ENCODE data around the gene PRKAG2.

Gene PRKAG2

DNA sequence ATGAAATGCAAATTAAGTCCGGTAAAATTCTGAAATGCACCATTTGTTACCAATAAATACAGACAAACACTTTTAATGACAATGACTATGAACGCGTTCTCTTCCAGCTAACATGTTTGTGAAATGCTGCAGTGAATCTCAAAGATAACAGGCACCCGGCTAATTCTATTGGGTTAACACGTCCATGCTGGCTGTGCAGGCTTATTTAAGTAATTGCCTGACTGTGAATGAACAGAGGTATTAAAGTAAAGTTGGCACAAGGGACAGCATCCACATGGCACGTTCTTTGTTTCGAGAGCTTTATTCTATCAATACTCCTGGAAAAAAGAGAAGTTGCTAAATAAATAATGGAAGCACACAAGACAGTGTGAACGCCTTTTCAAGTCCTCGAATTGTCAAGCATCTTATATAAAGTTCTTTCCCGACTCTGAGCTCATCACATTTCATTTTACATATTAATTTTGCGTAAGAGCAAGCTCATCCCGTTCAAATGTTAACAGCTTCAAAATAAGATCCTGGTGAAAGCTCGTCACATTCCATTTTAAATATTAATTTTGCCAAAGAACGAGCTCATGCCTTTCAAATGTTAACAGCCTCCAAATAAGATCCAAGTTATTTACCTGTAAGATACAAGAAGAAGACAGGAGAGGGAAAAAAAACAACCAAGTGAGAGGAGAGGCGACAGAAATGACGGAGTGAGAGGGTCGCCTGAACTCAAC is 245.9 kb downstream of the PRKAG2 start:
- DNase-seq = no peak

DNA sequence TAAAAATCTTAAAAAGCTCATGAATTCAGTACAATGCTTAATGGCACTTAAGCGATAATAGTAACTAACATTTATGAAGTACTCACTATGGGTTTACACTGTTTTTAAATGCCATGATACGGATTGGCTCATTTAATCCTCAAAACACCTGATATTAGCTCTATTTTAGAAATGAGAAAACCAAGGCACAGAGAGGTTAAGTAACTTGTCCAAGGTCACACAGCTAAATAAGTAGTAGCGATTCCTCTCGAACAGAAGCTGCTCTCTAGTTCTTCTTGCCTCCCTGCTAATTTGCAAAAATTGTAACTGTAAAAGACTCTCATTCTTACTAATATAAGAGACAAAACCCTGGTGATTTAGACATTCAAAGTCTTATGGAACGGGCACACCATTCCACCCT is 246.6 kb downstream of the PRKAG2 start:
- DNase-seq = no peak

DNA sequence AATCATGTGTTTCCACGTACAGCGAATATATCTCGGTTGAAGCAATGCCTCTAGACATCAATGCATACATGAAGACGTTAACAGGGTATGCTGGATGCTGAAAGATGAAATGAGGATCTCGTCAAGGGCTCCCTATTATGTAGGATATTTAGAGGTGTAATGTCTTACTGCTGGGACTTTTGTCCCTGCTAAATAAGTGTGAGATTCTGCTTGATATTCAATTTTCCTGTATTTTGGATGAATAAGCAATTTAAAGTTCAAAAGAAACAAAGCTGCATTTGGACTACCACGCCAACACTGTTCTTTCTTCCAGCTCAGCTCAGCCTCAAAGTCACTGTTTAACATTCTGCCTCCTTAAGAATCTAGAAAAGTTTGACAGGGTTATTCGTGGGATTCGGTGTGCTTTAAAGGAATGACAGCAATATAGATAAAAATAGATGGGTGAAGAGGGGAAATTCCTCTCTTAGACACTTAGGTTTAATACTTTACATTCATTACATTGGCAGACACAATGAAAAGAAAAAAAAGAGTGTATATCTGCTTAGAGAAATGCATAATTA is 247.1 kb downstream of the PRKAG2 start:
- no peak for DNase-seq

DNA sequence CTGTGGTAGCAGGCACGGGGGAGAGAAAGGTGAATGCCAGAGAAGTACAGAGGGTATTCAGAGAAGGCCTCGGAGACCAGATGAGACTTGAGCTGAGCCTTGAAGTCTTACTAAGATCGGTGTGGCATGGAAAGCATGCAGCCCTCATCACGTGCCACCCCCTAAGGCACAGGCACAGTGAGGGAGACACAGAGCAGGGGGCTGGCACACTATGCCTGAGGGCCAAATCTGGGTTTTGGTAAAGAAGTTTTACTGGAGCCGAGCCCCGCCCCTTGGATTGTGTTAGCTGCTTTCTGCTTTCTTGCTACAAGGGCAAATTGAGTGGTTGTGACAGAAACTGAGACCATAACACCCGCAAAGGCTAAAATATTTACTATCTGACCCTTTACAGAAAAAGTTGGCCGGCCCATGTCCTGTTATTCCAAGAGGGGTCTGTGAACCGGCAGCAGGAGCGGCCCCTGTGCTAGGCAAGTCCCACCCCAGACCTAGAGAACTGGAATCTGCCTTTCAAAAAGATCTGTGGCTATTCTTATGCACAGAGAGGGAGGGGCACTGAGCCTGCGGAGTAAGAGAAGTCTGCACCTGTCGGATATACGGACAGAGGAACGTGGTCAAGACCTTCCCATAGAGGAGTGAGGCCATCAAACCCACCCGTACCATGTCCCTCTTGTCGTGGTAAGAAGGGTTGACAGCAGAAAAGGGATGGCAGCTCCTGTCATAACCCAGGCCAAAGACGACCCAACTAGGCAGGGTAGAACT is 247.9 kb downstream of the PRKAG2 start:
- DNase-seq = no peak

DNA sequence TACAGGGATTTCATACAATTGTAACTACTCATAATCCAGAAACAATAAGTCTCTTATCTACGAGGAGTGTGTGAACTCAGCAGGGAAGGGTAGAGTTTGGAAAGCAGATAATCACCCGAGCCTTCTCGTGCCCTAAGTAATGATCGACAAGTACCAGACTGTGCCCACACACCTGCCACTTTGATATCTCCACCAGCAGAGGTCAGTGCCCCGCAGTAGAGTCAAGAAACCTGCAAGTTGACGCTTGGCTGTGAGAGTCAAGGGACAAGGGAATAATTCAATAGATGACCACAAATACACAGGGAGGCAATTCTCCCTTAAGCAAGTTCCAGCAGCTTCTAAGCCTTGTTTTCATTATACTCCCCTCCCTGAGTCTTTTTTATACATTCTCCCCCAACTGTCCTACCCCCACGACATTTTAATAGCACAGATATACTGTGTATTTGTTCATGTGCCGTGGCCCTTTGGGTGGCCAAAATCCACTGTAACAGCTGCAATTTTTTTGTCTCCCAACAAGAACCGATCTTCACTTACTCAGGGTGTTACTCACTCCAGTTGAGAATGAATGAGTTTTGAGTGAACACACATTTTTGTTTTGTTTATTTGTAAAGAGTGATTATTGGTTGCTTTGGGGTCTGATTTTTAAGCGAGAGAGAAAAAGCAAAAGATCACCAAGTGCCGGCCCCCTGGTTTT is 250.3 kb downstream of the PRKAG2 start:
- DNase-seq = peak; percentile 37

- no peak for DNase-seq
Observed at GRCh38 chr7:151625606-151626005, 251.3 kb downstream of the PRKAG2 start.

- DNase-seq = no peak
Observed at GRCh38 chr7:151624246-151624928, 252.5 kb downstream of the PRKAG2 start.

DNA sequence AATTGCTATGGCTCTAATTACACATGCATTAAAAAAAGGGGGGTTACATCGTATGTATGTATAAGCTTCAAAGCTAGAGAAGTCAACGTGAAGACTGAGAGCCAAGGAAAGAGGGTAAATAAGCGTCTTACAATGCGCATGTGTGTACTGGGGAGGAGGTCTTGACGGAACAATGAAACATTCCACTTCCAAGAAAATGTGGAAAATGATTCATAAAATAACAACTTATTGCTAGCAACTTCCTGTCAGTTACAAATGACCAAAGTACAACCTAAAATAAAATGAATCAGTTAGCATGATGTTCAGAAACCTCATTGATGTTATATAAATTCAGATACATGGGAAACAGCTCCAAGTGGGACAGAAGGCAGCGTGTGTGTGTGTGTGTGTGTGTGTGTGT is 253.1 kb downstream of the PRKAG2 start:
- DNase-seq = no peak

DNA sequence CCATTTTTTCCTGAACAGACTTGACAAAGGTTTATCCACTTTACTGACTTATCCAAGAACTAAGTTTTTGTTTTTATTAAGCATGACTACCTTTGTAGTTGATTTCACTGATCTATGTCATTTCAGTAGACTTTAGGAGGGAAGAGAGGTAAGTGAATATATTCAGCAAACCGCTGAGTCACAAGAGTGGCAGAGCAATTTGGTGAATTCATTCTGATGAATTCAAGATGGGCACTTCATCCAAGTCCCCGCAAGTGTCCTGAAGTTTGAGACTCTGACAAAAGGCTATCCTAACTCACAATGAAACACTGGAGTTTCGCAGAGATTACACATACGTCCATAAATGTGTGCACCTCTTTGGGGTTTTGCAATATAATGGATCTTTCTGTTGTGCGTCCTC is 255.0 kb downstream of the PRKAG2 start:
- no peak for DNase-seq

DNA sequence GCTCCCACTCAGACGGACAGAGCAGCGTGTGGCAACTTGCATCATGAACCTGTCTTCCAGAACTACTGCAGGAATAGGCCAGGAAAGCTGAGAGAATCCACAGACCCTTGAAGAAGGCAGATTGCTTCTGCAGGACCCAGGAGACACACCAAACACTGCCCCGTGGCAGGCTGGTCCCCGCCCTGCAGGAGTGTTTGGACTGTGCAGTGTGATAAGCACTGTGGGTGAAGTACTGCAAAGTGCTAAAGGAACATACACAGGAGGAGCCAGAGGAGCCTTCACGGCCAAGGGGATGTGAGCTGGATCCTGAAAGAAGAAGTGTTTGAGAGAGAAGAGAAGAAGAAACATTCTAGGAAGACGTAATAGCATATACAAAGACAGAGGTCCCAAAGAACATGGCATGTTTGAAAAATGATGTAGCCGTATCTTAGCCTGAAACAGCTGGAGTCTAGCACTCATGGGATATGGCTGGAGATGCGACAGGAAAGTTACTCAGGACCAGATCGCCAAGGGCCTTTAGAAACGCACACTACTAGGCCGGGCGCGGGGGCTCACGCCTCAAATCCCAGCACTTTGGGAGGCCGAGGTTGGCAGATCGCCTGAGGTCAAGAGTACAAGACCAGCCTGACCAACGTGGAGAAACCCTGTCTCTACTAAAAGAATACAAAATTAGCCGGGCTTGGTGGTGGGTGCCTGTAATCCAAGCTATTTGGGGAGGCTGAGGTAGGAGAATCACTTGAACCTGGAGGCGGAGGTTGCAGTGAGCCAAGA is 260.3 kb downstream of the PRKAG2 start:
- DNase-seq = no peak

DNA sequence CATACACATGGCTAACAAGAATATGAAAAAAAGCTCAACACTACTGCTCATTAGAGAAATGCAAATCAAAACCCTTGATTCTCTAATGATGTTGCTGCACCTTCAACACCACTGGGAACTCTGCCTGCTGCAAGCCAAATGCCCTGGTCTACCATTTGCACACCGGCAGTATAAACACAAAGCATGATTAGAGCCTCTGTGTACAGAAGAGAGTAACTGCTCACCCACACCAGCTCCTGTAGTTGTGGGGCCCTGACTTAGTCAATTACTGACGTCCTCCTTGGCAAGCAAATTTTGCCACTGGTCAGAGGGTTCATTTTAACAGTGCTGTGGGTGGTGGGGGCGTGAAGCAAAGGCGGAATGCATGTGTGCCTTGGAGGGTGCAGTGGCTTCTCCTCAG is 261.1 kb downstream of the PRKAG2 start:
- no peak for DNase-seq

GRCh38 chr7:151615058-151615457 is 261.9 kb downstream of the PRKAG2 start:
- DNase-seq = no peak

- no peak for DNase-seq
Observed at GRCh38 chr7:151614019-151614418, 262.9 kb downstream of the PRKAG2 start.

DNA sequence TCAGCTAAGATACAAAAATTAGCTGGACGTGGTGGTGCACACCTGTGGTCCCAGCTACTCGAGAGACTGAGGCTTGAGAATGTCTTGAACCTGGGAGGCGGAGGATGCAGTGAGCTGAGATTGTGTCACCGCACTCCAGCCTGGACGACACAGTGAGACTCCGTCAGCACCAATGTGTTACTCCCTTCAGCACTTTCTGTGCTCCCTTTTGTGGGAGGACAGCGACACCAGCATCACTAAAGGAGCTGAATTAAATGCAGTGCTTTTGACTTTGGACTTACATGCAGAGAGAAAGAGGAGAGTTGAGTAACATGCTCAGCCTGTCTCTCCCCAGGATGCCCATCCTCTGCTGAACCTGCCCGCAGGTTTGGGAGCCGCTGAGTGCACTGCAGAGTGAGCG is 265.0 kb downstream of the PRKAG2 start:
- no peak for DNase-seq

DNA sequence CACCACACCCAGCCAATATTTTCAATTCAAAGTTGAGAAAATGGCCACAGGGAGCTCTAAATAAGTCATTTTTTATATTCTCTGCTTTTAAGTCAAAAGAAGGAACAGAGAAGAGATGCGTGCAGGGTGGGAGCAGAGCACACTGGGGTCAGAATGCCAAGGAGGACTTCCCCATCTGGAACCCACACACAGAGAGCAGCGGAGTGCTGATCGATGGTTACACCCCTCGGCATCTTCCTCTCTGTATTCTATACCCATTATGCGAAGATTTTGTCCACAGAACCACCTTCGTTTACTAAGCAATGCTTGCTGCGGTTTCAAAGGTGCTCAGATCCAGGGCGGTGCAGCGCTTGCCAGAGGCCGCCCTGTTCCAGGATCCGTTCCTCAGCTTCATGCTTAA is 265.9 kb downstream of the PRKAG2 start:
- DNase-seq = no peak

DNA sequence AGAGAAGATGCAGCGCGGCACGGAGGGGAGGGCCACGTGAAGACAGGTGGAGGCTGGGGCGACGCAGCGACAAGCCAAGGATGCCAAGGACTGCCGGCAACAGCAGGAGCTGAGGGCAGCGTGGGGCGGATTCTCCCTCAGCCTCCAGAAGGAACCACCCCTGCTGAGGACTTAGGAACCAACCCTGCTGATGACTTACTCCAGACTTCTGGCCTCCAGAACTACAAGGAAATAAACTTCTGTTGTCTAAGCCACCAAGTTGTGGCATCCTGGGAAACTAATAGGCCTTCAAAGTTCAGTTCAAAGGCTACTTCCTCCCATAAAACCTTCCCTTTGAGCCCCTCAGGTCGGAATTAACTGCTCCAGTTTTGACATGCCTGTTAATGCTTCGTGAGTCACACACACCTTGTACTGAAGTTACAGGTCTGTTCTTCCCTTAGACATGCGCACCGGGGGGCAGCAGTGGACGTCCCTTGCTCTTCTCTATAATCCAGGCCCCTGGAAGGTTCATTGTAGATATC is 268.8 kb downstream of the PRKAG2 start:
- no peak for DNase-seq

DNA sequence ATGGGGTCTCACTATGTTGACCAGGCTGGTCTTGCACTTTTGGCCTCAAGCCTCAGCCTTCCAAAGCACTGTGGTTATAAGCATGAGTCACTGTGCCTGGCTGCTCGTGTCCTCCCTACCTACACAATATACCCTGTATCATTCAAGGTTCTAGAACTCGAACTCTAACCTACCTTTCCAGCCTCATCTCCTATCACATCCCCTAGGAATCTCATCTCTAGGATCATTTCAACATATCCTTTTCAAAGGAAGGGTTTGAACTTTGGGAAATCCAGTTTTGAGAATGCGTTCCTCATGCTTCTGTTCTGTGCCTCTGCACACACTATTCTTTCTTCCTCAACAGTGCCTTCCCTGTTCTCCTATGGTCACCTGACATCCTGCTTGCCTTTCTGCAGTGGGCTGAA is 269.4 kb downstream of the PRKAG2 start:
- no peak for DNase-seq

DNA sequence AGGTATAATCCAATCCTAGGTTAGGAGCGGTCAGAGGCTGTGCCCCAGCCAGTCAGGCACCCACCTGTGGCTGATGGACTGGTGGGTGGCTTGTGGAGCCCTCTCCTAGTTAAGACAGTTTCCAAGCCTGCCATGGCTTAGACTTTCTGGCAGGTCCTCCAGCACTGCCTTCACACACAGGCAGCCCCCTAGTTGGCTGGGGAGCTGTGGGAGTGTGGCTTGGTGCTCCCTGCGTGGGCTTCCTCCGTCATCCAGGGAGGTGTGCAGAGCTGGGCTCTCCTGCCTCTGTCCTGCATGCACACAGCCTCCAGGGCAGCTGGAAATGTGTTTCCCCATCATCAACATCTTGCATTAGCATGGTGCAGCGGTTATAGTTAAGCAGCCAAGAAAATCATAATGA is 273.0 kb downstream of the PRKAG2 start:
- DNase-seq = no peak

DNA sequence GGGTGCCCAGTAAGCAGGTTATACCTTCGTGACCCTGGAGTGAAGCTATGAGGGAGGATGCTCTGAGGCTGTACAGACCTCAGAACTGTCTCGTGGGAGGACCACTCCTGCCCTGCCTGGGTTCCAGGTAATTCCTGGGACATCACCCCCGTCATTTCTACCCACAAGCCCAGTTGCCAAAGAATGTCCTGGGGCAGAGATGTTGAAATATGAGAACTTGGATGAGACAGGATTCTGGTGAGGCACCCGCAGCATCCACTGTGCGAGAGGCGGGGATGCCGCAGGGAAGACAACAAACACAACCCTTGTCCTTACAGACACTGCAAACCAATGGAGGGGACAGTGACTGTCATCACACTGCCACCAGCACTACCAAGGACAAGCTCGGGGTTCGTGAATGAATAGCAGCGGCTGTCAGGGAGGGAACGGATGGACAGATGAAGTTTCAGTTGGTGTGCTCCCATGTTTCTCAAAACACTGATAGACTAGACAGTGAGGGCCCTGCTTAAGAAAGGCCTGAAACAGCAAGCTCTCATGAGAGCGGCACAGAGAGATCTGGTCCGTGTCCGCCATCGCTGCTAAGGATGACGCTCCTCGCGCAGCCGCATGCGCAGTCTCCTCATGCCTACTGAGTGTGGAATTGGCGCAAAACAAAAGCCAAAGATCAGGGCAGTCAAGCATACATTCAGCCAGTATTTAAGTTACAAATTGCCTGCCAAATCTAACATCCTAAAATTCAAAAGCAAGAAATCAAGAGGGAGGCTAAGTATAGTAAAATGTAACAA is 275.2 kb downstream of the PRKAG2 start:
- no peak for DNase-seq

GRCh38 chr7:151600331-151600730 is 276.6 kb downstream of the PRKAG2 start:
- DNase-seq = no peak
